Measurements from ENCODE around the gene WWOX. TPM values are rescaled to one million over a fixed set of nuclear protein-coding genes. Genes with fewer than 3 reads are reported as not detected.

Gene WWOX
- total and polyA plus RNA-seq, 7 donors: 7.1 to 46.8 (median 16.1) TPM

- intact Hi-C loops (cut with DNase I): no loop called here
- WGBS, 2 donors: 94% methylated on average over 2 of the region's 2 CpGs
- Histone ChIP-seq H3K4me3 (no peak overlapping the region), H3K36me3 (no peaks in the 10 kb centered on the region), H3K4me1 (no peaks in the 10 kb centered on the region), H3K27me3 (no peaks in the 10 kb centered on the region), H3K9me3 (no peaks in the 10 kb centered on the region), H3K27ac (no peak overlapping the region)
- TF ChIP-seq, protein P1, sequence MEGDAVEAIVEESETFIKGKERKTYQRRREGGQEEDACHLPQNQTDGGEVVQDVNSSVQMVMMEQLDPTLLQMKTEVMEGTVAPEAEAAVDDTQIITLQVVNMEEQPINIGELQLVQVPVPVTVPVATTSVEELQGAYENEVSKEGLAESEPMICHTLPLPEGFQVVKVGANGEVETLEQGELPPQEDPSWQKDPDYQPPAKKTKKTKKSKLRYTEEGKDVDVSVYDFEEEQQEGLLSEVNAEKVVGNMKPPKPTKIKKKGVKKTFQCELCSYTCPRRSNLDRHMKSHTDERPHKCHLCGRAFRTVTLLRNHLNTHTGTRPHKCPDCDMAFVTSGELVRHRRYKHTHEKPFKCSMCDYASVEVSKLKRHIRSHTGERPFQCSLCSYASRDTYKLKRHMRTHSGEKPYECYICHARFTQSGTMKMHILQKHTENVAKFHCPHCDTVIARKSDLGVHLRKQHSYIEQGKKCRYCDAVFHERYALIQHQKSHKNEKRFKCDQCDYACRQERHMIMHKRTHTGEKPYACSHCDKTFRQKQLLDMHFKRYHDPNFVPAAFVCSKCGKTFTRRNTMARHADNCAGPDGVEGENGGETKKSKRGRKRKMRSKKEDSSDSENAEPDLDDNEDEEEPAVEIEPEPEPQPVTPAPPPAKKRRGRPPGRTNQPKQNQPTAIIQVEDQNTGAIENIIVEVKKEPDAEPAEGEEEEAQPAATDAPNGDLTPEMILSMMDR (IDR thresholded peaks at IDR 0.05): no peak
- TF ChIP-seq POLR2AphosphoS5 (IDR thresholded peaks at IDR 0.05) (no peak), POLR2A (IDR thresholded peaks at IDR 0.05) (no peak), EP300 (IDR thresholded peaks at IDR 0.05) (no peak)
- DNase-seq: no peak
Observed at GRCh38 chr16:78832100-78832499, 732.6 kb downstream of the WWOX start.

DNA sequence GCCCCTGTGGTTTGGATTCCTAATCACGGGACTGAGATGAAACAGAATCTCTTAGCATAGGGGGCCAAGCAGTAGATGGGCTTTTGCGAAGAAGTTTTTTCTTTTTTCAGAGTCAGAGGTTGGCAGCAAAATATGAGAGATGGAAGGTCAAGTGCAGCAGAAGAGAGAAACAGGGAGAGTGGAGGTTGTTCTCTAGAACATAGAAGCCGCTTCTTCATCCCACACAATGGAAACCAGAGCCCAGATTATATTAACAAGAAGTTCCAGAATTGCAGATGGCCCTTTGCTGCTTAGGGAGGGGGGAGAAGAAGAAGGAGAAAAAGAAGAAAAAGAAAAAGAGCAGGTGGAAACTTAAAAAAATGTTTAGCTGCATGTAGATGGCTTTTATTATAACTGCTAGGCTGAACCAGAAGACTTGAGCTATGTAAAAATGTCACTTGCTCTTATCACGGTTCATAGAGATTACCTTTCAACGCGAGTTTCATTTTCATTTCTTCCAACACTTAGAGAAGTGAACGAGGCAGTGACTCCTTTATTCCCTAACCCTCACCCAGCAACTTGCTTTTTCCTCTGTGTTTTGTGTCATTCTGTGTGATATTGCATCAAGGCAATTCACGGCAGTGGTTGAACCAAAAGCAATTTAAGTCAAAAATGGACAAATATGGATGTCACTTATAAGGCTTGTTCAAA, 737.5 kb downstream of the WWOX start:
- TF ChIP-seq EP300 (IDR thresholded peaks at IDR 0.05): no peak
- no peak for TF ChIP-seq POLR2A (IDR thresholded peaks at IDR 0.05)
- TF ChIP-seq, protein P1 (IDR thresholded peaks at IDR 0.05): no peak
- no peak for TF ChIP-seq POLR2AphosphoS5 (IDR thresholded peaks at IDR 0.05)
- Histone ChIP-seq H3K4me3 (no peak overlapping the region), H3K27ac (no peak overlapping the region), H3K9me3 (no peaks in the 10 kb centered on the region), H3K4me1 (no peaks in the 10 kb centered on the region), H3K27me3 (no peaks in the 10 kb centered on the region), H3K36me3 (no peaks in the 10 kb centered on the region)
- DNase-seq: no peak
- WGBS, 2 donors: 75 to 82% methylated on average over 8 of the region's 8 CpGs
- intact Hi-C loops (cut with DNase I): no loop called here

GRCh38 chr16:78837706-78838105, 738.3 kb downstream of the WWOX start:
- Histone ChIP-seq H3K36me3 (no peaks in the 10 kb centered on the region), H3K4me3 (no peak overlapping the region), H3K4me1 (peaks cover 0 to 1% (median under 1%) of the 10 kb centered on the region in 4 donors), H3K27ac (no peak overlapping the region), H3K27me3 (no peaks in the 10 kb centered on the region), H3K9me3 (no peaks in the 10 kb centered on the region)
- TF ChIP-seq, protein P1 (IDR thresholded peaks at IDR 0.05): no peak
- TF ChIP-seq POLR2AphosphoS5 (IDR thresholded peaks at IDR 0.05): no peak
- no peak for TF ChIP-seq EP300 (IDR thresholded peaks at IDR 0.05)
- TF ChIP-seq POLR2A (IDR thresholded peaks at IDR 0.05): no peak
- intact Hi-C loops (cut with DNase I): no loop called here
- no peak for DNase-seq

- no peaks in the 10 kb centered on the region for H3K27me3 ChIP-seq
- no peaks in the 10 kb centered on the region for H3K36me3 ChIP-seq
- 74 to 76% methylated on average over 5 of the region's 5 CpGs for WGBS, 2 donors
- no peak for TF ChIP-seq EP300 (IDR thresholded peaks at IDR 0.05)
- no peak for TF ChIP-seq POLR2AphosphoS5 (IDR thresholded peaks at IDR 0.05)
- TF ChIP-seq, protein P1 (IDR thresholded peaks at IDR 0.05): no peak
- TF ChIP-seq POLR2A (IDR thresholded peaks at IDR 0.05): no peak
- no peak overlapping the region for H3K27ac ChIP-seq
- no peak overlapping the region for H3K4me3 ChIP-seq
- no peak for DNase-seq
- H3K9me3 ChIP-seq: no peaks in the 10 kb centered on the region
- peaks cover 0 to 7% (median 6%) of the 10 kb centered on the region in 4 donors for H3K4me1 ChIP-seq
- intact Hi-C loops (cut with DNase I): no loop called here
Observed at GRCh38 chr16:78838276-78838675, 738.8 kb downstream of the WWOX start.

GRCh38 chr16:78842950-78843349, 743.5 kb downstream of the WWOX start:
- intact Hi-C loops (cut with DNase I): no loop called here
- H3K27ac ChIP-seq: no peak overlapping the region
- no peaks in the 10 kb centered on the region for H3K36me3 ChIP-seq
- no peaks in the 10 kb centered on the region for H3K27me3 ChIP-seq
- H3K9me3 ChIP-seq: no peaks in the 10 kb centered on the region
- H3K4me1 ChIP-seq: peaks cover 0 to 25% (median 21%) of the 10 kb centered on the region in 4 donors
- 69 to 79% methylated on average over 4 of the region's 4 CpGs for WGBS, 2 donors
- TF ChIP-seq POLR2AphosphoS5 (IDR thresholded peaks at IDR 0.05) (no peak), EP300 (IDR thresholded peaks at IDR 0.05) (no peak), POLR2A (IDR thresholded peaks at IDR 0.05) (no peak)
- TF ChIP-seq, protein P1 (IDR thresholded peaks at IDR 0.05): no peak
- DNase-seq: no peak
- H3K4me3 ChIP-seq: no peak overlapping the region
